SK-N-SH (cell line): ENCODE results near the gene EXOC2.

Experiments
- EZH2phosphoT487 ChIP-seq: fragments of 200-600 bp; sonication (generic); IDR thresholded peaks from 2 replicates; pipeline ENCODE4 v1.6.1; 2017; ENCODE audit warnings: low read depth, mixed run types, mild to moderate bottlenecking, antibody characterized with exemption, moderate library complexity, borderline replicate concordance
- FOSL2 ChIP-seq: IDR thresholded peaks from 2 replicates; pipeline ENCODE4 v1.4.0; 2012; ENCODE audit warnings: low read depth, mild to moderate bottlenecking, moderate library complexity, borderline replicate concordance
- FOXJ3 ChIP-seq: sonication (generic); formaldehyde crosslinking; IDR thresholded peaks from 2 replicates; pipeline ENCODE4 v1.5.1; 2020; ENCODE audit warnings: mild to moderate bottlenecking, missing genetic modification reagents
- GABPA ChIP-seq: IDR thresholded peaks from 2 replicates; pipeline ENCODE4 v1.4.0; 2012; ENCODE audit warnings: low read depth, mild to moderate bottlenecking
- GATA2 ChIP-seq: sonication (generic); formaldehyde crosslinking; IDR thresholded peaks from 2 replicates; pipeline ENCODE4 v1.5.0; 2020; ENCODE audit warnings: mild to moderate bottlenecking, missing genetic modification reagents
- JUND ChIP-seq: IDR thresholded peaks from 2 replicates; pipeline ENCODE4 v1.4.0; 2012
- NRF1 ChIP-seq: IDR thresholded peaks from 2 replicates; pipeline ENCODE4 v1.6.1; 2012; ENCODE audit warnings: low read depth, mild to moderate bottlenecking, low read length
- POLR2AphosphoS5 ChIP-seq: IDR thresholded peaks from 2 replicates; pipeline ENCODE4 v1.6.1; 2012; ENCODE audit warnings: low read depth, low read length
- RAD21 ChIP-seq: IDR thresholded peaks from 2 replicates; pipeline ENCODE4 v1.6.1; 2012; ENCODE audit warnings: mild to moderate bottlenecking, low read length
- SIN3A ChIP-seq: IDR thresholded peaks from 2 replicates; pipeline ENCODE4 v1.6.1; 2012; ENCODE audit warnings: low read depth, mild to moderate bottlenecking, low read length, moderate library complexity, borderline replicate concordance
- TF ChIP-seq, protein P1 (sequence below): fragments of 200-600 bp; sonication (generic); IDR thresholded peaks from 2 replicates; pipeline ENCODE4 v1.6.1; 2017; ENCODE audit warnings: antibody characterized with exemption, mild to moderate bottlenecking, moderate library complexity
- TF ChIP-seq, protein P2 (sequence below): IDR thresholded peaks from 2 replicates; pipeline ENCODE4 v1.4.0; 2012; ENCODE audit warnings: low read depth, borderline replicate concordance
- TF ChIP-seq, protein P3 (sequence below): IDR thresholded peaks from 2 replicates; pipeline ENCODE4 v1.6.1; 2012; ENCODE audit warnings: mild to moderate bottlenecking, low read depth, low read length, moderate library complexity

DNA sequence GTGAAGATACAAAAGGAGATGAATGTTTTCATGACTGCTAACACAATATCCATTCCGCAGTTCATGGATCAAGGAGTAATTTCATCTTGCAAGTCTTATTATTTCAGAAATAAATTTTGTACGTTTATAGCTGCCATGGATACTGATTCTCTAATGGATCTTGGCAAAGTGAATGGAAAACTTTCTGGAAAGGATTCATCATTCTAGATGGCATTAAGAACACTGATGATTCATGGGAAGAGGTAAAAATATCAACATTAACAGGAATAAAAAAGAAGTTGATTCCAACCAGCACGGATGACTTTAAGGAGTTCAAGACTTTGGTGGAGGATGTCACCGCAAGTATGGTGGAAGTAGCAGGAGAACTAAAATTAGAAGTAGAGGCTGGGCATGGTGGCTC lies 38.8 kb downstream of the EXOC2 start:
- TF ChIP-seq, protein P1, sequence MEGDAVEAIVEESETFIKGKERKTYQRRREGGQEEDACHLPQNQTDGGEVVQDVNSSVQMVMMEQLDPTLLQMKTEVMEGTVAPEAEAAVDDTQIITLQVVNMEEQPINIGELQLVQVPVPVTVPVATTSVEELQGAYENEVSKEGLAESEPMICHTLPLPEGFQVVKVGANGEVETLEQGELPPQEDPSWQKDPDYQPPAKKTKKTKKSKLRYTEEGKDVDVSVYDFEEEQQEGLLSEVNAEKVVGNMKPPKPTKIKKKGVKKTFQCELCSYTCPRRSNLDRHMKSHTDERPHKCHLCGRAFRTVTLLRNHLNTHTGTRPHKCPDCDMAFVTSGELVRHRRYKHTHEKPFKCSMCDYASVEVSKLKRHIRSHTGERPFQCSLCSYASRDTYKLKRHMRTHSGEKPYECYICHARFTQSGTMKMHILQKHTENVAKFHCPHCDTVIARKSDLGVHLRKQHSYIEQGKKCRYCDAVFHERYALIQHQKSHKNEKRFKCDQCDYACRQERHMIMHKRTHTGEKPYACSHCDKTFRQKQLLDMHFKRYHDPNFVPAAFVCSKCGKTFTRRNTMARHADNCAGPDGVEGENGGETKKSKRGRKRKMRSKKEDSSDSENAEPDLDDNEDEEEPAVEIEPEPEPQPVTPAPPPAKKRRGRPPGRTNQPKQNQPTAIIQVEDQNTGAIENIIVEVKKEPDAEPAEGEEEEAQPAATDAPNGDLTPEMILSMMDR: no peak
- no peak for TF ChIP-seq GABPA
- TF ChIP-seq GATA2 (CRISPR knock-in tag): no peak
- no peak for TF ChIP-seq POLR2AphosphoS5
- no peak for TF ChIP-seq NRF1
- no peak for TF ChIP-seq FOSL2
- TF ChIP-seq, protein P2, sequence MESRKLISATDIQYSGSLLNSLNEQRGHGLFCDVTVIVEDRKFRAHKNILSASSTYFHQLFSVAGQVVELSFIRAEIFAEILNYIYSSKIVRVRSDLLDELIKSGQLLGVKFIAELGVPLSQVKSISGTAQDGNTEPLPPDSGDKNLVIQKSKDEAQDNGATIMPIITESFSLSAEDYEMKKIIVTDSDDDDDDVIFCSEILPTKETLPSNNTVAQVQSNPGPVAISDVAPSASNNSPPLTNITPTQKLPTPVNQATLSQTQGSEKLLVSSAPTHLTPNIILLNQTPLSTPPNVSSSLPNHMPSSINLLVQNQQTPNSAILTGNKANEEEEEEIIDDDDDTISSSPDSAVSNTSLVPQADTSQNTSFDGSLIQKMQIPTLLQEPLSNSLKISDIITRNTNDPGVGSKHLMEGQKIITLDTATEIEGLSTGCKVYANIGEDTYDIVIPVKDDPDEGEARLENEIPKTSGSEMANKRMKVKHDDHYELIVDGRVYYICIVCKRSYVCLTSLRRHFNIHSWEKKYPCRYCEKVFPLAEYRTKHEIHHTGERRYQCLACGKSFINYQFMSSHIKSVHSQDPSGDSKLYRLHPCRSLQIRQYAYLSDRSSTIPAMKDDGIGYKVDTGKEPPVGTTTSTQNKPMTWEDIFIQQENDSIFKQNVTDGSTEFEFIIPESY: no peak
- TF ChIP-seq RAD21: no peak
- TF ChIP-seq, protein P3, sequence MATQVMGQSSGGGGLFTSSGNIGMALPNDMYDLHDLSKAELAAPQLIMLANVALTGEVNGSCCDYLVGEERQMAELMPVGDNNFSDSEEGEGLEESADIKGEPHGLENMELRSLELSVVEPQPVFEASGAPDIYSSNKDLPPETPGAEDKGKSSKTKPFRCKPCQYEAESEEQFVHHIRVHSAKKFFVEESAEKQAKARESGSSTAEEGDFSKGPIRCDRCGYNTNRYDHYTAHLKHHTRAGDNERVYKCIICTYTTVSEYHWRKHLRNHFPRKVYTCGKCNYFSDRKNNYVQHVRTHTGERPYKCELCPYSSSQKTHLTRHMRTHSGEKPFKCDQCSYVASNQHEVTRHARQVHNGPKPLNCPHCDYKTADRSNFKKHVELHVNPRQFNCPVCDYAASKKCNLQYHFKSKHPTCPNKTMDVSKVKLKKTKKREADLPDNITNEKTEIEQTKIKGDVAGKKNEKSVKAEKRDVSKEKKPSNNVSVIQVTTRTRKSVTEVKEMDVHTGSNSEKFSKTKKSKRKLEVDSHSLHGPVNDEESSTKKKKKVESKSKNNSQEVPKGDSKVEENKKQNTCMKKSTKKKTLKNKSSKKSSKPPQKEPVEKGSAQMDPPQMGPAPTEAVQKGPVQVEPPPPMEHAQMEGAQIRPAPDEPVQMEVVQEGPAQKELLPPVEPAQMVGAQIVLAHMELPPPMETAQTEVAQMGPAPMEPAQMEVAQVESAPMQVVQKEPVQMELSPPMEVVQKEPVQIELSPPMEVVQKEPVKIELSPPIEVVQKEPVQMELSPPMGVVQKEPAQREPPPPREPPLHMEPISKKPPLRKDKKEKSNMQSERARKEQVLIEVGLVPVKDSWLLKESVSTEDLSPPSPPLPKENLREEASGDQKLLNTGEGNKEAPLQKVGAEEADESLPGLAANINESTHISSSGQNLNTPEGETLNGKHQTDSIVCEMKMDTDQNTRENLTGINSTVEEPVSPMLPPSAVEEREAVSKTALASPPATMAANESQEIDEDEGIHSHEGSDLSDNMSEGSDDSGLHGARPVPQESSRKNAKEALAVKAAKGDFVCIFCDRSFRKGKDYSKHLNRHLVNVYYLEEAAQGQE: no peak
- TF ChIP-seq EZH2phosphoT487: no peak
- no peak for TF ChIP-seq SIN3A
- TF ChIP-seq FOXJ3 (CRISPR knock-in tag): no peak
- no peak for TF ChIP-seq JUND
